GM12892 (cell line): ENCODE results near the gene LHCGR.
"Not testable (repeated sequence)": the region's sequence is repeated elsewhere in the genome, so short reads cannot be mapped to it uniquely, and the experiment has no call there.

Source experiments
- DNase-seq: peaks from one replicate; pipeline ENCODE4 v3.0.0; 2011; ENCODE audit not compliant: insufficient read length
- FAIRE-seq: peaks from 2 replicates; lab custom pipeline; 2011; peaks lifted over from hg19 to GRCh38; lab: Jason Lieb, UNC
- POLR2A ChIP-seq: IDR thresholded peaks from 2 replicates; pipeline ENCODE4 v1.6.1; 2011; ENCODE audit warnings: low read depth, low read length, control low read depth
- POLR2AphosphoS5 ChIP-seq: IDR thresholded peaks from 2 replicates; pipeline ENCODE4 v1.6.1; 2011; ENCODE audit warnings: low read depth, low read length, control low read depth
- TAF1 ChIP-seq: IDR thresholded peaks from 2 replicates; pipeline ENCODE4 v1.6.1; 2011; ENCODE audit warnings: low read depth, mild to moderate bottlenecking, control low read depth, low read length, borderline replicate concordance

The LHCGR gene

GRCh38 chr2:48770181-48770580 lies 14.7 kb upstream of the LHCGR start:
- no peak for TF ChIP-seq POLR2A
- TF ChIP-seq POLR2AphosphoS5 = no peak
- no peak for DNase-seq
- FAIRE-seq = no peak

GRCh38 chr2:48768669-48769068 lies 13.1 kb upstream of the LHCGR start:
- FAIRE-seq (no peak), DNase-seq (no peak)
- TF ChIP-seq POLR2A (no peak), TAF1 (no peak), POLR2AphosphoS5 (no peak)

DNA sequence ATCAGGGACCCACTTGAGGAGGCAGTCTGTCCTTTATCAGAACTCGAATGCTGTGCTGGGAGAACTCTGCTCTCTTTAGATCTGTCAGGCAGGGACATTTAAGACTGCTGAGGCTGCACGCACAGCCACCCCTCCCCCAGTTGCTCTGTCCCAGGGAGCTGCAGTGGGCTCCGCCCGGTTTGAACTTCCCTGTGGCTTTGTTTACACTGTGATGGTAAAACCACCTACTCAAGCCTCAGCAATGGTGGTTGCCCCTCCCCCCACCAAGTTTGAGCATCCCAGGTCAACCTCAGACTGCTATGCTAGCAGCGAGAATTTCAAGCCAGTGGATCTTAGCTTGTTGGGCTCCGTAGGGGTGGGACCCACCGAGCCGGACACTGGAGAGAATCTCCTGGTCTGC lies 11.8 kb upstream of the LHCGR start:
- FAIRE-seq (no peak), DNase-seq (no peak)
- no peak for TF ChIP-seq TAF1
- no peak for TF ChIP-seq POLR2AphosphoS5
- no peak for TF ChIP-seq POLR2A

DNA sequence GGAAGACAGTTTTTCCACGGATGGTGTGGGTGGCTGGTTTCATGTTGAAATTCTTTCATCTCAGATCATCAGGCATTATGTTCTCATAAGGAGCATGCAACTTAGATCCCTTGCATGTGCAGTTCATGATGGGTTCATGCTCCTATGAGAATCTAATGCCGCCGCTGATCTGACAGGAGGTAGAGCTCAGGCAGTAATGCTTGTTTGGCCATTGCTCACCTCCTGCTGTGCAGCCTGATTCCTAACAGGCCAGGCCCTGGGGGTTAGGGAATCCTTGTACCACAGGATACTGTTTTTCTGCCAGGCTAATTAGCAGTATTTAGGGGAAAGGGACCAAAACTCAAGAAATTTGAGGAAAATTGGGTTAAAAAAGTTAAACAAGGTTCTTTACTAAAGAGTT lies 5.3 kb upstream of the LHCGR start:
- DNase-seq = no peak
- no peak for TF ChIP-seq POLR2AphosphoS5
- no peak for TF ChIP-seq POLR2A
- no peak for TF ChIP-seq TAF1
- no peak for FAIRE-seq

- FAIRE-seq = no peak
- TF ChIP-seq POLR2A (no peak), POLR2AphosphoS5 (no peak), TAF1 (no peak)
- DNase-seq = no peak
These were observed 4.2 kb upstream of the LHCGR start for GRCh38 chr2:48759682-48760081.

DNA sequence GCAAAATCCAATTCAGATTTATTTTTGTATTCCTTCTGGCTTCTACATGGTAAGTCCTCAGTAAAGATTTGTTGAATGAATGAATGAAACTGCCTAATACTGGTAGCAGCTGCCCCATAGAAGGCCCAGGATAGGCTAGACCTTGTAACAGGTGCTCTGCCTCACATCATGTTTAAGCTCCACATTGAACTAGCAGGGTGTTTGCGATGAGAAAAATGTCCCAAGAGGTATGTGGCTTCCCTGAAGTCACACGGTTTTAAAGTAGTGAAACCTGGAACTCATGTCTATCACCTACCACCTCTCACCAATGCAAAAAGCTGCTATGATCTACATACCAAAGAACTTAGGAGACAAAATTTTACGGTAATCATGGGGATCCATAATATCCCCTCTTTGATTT lies 765 bp upstream of the LHCGR start:
- FAIRE-seq (no peak), DNase-seq (no peak)
- TF ChIP-seq POLR2A = no peak
- no peak for TF ChIP-seq TAF1
- no peak for TF ChIP-seq POLR2AphosphoS5

- TF ChIP-seq POLR2A = no peak
- TF ChIP-seq POLR2AphosphoS5 = no peak
- TF ChIP-seq TAF1 = no peak
- FAIRE-seq = no peak
- no peak for DNase-seq
These were observed 650 bp downstream of the LHCGR start for GRCh38 chr2:48754874-48755273.

- FAIRE-seq (no peak), DNase-seq (no peak)
- no peak for TF ChIP-seq POLR2AphosphoS5
- TF ChIP-seq TAF1 = no peak
- no peak for TF ChIP-seq POLR2A
These were observed 2.3 kb downstream of the LHCGR start for GRCh38 chr2:48753228-48753627.

DNA sequence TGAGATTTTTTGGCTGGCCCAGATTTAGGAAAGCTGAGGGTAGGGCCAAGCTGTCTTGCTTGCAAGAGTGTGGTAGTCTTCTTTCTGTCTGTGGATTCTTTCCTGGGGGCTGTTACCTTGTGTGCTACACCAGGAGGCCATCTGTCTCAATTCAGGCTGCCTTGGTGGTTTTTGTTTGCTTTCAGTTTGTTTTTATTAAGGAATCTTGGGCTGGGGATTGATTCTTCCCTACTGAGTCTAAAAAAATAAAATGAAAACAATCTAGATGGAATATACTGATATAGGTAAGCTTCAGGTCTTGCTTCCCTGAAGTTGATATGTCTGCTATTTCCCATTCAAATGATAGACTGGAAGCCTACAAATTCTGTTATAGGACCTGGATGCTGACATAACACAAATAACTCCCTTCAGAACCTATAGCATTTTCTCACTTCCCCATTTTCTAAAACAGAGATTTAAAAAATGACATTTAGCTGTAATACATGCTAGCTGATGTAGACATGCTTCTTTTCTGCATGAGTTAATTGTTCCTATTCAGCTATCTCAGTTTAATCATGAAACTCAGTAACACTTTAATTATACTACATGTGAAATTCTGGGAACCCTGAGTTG lies 5.3 kb downstream of the LHCGR start:
- DNase-seq = no peak
- no peak for TF ChIP-seq TAF1
- no peak for TF ChIP-seq POLR2AphosphoS5
- TF ChIP-seq POLR2A = no peak
- FAIRE-seq = peak; percentile 75

DNA sequence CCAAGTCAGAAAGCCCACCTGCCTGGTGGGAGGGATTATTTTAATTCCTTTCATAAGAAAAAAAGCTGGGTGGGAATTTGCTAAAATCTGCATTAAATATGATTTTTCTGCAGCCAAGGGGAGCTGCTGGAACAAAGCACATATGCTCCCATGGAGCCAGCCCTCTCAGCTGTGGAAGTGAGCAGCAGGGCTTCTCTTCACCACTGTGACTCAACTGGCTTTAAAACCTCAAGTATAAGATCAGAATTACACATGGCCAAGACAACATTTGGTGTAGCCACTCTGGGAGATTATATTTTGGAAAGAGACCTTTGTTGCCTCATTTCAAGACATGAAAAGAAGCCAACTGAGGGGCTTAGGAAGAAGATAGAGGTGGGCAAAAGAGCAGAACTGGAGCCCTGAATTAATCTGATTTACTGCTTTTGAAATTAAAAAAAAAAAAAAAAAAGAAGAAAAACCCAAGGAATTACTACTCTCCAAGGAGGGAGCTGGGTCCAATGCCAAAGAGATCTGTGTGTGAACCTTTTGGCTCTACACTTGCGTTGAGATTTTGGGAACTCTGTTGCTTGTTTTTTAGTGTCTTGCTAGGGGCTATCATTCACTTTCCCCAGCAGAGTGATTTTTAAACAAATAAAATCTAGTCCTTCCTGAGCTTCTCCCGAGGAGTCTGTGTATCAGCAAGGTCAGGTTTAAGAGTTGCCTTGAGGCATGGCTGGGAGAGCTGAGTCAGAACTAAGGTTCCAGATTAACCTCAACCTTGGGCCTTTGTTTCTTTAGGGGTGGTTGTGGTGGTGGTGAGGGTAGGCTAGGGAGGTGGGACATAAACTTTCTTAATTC lies 6.0 kb downstream of the LHCGR start:
- FAIRE-seq (no peak), DNase-seq (no peak)
- TF ChIP-seq POLR2A = no peak
- TF ChIP-seq TAF1 = no peak

GRCh38 chr2:48747319-48747718 lies 8.2 kb downstream of the LHCGR start:
- TF ChIP-seq TAF1 = no peak
- no peak for TF ChIP-seq POLR2AphosphoS5
- TF ChIP-seq POLR2A = no peak
- FAIRE-seq (no peak), DNase-seq (no peak)

DNA sequence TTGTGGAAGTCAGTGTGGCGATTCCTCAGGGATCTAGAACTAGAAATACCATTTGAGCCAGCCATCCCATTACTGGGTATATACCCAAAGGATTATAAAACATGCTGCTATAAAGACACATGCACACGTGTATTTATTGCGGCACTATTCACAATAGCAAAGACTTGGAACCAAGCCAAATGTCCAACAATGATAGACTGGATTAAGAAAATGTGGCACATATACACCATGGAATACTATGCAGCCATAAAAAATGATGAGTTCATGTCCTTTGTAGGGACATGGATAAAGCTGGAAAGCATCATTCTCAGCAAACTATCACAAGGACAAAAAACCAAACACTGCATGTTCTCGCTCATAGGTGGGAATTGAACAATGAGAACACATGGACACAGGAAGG lies 16.3 kb downstream of the LHCGR start:
- DNase-seq, FAIRE-seq: not testable (repeated sequence)

DNA sequence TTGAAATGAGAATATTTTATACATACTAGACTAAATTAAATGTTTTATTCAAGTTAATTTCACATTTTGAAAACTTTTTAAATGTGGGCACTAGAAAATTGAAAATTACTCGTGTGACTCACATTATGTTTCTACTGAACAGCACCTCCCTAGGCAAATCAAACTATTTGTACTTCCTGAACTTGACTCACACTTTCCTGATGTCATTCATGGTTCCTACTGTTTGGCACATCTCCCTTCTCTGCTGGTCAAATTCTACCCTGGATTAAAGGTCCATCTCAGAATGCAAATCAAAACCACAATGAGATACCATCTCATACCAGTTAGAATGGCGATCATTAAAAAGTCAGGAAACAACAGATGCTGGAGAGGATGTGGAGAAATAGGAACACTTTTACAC lies 16.7 kb downstream of the LHCGR start:
- DNase-seq = no peak
- TF ChIP-seq POLR2AphosphoS5 (no peak), TAF1 (no peak), POLR2A (no peak)
- FAIRE-seq = no peak

DNA sequence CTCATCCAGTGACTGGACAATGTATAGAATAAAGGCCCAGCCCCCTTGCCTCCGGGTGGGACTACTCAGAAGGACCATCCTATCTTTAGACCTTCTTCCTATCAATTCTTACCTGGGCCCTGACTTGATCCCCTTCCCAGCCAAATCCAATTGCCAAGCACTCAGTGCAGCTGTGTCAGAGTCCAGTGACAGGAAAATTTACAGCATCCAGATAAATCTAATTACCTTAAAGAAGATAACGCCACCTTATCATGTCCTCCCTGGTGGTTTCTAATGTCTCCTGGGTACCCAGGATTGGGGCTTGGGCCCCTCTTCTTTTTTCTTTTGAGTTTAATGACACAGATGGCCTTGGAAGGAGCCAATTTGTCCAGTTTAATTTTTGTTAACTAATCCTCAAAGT lies 19.3 kb downstream of the LHCGR start:
- TF ChIP-seq POLR2AphosphoS5 = no peak
- TF ChIP-seq POLR2A = no peak
- no peak for TF ChIP-seq TAF1
- DNase-seq (no peak), FAIRE-seq (no peak)
